ENCODE data around the gene ARHGAP28.

- no peak for TF ChIP-seq CTCF (IDR thresholded peaks at IDR 0.05)
- no peak for TF ChIP-seq POLR2A (IDR thresholded peaks at IDR 0.05)
These were observed 89.8 kb downstream of the ARHGAP28 start for GRCh38 chr18:6819332-6819731.

Data from vagina (tissue), 2 donors.